Measurements from ENCODE around the gene ELANE.
A peak's percentile ranks its signal among the peaks of the same experiment; 100 is the strongest.

ELANE gene

DNA sequence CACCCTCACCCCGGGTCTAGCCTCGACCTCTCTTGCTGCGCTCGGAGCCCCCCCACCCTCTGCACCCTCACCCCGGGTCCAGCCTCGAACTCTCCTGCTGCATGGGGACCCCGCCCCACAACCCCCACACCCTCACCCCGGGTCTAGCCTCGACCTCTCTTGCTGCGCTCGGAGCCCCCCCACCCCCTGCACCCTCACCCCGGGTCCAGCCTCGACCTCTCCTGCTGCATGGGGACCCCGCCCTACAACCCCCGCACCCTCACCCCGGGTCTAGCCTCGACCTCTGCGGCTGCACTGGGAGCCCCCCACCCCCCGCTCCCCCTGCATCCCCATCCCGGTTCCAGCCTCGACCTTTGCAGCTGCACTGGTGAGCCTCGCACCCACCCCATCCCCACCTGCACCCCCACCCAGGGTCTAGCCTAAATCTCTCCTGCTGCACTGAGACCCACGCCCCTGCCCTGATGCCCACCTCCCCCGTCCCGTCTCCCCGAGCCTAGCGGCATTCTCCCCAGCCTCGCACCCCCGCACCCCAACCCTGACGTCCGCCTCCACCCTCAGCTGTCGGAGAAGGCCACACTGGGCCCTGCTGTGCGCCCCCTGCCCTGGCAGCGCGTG is 9.1 kb downstream of the ELANE start:
- no peak overlapping the region for H3K4me3 ChIP-seq (ENCODE audit: low read depth, low read length)
- TF ChIP-seq, protein P1, sequence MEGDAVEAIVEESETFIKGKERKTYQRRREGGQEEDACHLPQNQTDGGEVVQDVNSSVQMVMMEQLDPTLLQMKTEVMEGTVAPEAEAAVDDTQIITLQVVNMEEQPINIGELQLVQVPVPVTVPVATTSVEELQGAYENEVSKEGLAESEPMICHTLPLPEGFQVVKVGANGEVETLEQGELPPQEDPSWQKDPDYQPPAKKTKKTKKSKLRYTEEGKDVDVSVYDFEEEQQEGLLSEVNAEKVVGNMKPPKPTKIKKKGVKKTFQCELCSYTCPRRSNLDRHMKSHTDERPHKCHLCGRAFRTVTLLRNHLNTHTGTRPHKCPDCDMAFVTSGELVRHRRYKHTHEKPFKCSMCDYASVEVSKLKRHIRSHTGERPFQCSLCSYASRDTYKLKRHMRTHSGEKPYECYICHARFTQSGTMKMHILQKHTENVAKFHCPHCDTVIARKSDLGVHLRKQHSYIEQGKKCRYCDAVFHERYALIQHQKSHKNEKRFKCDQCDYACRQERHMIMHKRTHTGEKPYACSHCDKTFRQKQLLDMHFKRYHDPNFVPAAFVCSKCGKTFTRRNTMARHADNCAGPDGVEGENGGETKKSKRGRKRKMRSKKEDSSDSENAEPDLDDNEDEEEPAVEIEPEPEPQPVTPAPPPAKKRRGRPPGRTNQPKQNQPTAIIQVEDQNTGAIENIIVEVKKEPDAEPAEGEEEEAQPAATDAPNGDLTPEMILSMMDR (IDR thresholded peaks at IDR 0.05; ENCODE audit: low read depth, low read length), result no peak
- no peak for TF ChIP-seq POLR2A (IDR thresholded peaks at IDR 0.05; ENCODE audit: extremely low read depth, insufficient read length)
- no peak for TF ChIP-seq MYC (IDR thresholded peaks at IDR 0.05; ENCODE audit: low read depth, low read length)
- TF ChIP-seq, protein P2, sequence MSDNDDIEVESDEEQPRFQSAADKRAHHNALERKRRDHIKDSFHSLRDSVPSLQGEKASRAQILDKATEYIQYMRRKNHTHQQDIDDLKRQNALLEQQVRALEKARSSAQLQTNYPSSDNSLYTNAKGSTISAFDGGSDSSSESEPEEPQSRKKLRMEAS (IDR thresholded peaks at IDR 0.05; ENCODE audit: low read depth, low read length), result no peak
- no peak for DNase-seq (ENCODE audit: low read depth)

DNA sequence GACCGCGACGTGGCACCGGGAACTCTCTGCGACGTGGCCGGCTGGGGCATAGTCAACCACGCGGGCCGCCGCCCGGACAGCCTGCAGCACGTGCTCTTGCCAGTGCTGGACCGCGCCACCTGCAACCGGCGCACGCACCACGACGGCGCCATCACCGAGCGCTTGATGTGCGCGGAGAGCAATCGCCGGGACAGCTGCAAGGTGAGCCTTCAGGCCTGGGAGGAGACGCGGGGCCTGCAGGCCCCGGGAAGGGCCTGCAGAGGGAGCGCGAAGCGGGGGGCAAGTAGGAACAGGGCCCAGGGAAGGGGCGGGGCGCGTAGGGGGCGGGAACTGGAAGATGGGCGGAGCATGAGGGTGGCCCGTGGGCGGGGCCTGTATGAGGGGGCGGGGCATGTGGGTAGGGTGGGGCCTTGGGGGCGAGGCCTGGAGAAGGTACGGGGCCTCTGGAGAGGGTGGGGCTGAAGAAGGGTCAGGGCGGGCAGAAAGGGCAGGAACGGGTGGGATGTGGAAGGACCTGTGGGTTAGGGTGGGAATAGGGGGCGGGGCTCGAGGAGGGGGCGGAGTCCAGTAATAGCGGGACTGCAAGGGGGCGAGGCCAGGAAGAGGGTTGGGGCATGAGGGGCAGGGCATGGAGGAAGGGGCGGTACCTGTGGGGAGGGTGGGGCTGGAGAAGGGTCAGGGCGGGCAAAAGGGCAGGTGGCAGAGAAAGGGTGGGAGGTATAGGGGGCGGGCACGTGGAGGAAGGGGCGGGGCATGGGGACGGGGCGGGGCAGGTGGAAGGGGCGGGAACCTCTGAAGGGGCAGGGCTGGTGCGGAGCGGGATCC is 9.9 kb downstream of the ELANE start:
- peak; percentile 45 for DNase-seq (ENCODE audit: low read depth)
- TF ChIP-seq POLR2A (IDR thresholded peaks at IDR 0.05; ENCODE audit: extremely low read depth, insufficient read length), result no peak
- TF ChIP-seq, protein P1 (IDR thresholded peaks at IDR 0.05; ENCODE audit: low read depth, low read length), result no peak
- TF ChIP-seq, protein P2 (IDR thresholded peaks at IDR 0.05; ENCODE audit: low read depth, low read length), result no peak
- TF ChIP-seq MYC (IDR thresholded peaks at IDR 0.05; ENCODE audit: low read depth, low read length), result no peak
- no peak overlapping the region for H3K4me3 ChIP-seq (ENCODE audit: low read depth, low read length)

DNA sequence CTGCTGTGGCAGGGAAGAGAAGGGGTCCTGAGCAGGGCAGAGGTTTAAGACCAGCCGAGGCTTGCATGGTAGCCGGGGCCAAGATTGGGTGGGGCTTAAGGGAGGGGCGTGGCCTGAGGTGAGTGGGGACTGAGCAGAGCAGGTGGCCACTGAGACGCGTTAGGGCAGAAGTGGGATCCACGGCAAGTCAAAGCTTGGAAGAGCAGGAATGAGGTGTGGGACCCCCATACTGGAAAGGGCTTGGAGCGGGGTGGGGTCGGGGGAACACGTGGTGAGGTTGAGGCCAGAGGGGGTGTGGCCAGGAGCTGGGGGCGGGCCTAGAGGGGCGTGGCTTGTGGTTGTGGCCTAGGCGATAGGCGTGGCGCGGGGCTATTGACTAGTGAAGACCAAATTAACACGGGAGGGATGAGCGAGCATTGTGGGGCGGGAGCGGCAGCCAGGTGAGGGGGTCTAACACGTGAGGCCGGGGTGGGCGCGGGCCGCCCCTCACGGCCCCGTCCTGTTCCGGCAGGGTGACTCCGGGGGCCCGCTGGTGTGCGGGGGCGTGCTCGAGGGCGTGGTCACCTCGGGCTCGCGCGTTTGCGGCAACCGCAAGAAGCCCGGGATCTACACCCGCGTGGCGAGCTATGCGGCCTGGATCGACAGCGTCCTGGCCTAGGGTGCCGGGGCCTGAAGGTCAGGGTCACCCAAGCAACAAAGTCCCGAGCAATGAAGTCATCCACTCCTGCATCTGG is 10.6 kb downstream of the ELANE start:
- H3K4me3 ChIP-seq (ENCODE audit: low read depth, low read length), result no peak overlapping the region
- no peak for DNase-seq (ENCODE audit: low read depth)
- TF ChIP-seq, protein P2 (IDR thresholded peaks at IDR 0.05; ENCODE audit: low read depth, low read length), result no peak
- TF ChIP-seq, protein P1 (IDR thresholded peaks at IDR 0.05; ENCODE audit: low read depth, low read length), result no peak
- TF ChIP-seq POLR2A (IDR thresholded peaks at IDR 0.05; ENCODE audit: extremely low read depth, insufficient read length), result no peak
- TF ChIP-seq MYC (IDR thresholded peaks at IDR 0.05; ENCODE audit: low read depth, low read length), result no peak

DNA sequence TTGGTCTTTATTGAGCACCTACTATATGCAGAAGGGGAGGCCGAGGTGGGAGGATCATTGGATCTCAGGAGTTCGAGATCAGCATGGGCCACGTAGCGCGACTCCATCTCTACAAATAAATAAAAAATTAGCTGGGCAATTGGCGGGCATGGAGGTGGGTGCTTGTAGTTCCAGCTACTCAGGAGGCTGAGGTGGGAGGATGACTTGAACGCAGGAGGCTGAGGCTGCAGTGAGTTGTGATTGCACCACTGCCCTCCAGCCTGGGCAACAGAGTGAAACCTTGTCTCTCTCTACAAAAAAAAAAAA is 11.2 kb downstream of the ELANE start:
- no peak overlapping the region for H3K4me3 ChIP-seq (ENCODE audit: low read depth, low read length)
- no peak for TF ChIP-seq POLR2A (IDR thresholded peaks at IDR 0.05; ENCODE audit: extremely low read depth, insufficient read length)
- TF ChIP-seq, protein P2 (IDR thresholded peaks at IDR 0.05; ENCODE audit: low read depth, low read length), result no peak
- TF ChIP-seq, protein P1 (IDR thresholded peaks at IDR 0.05; ENCODE audit: low read depth, low read length), result no peak
- no peak for TF ChIP-seq MYC (IDR thresholded peaks at IDR 0.05; ENCODE audit: low read depth, low read length)
- DNase-seq (ENCODE audit: low read depth), result no peak

DNA sequence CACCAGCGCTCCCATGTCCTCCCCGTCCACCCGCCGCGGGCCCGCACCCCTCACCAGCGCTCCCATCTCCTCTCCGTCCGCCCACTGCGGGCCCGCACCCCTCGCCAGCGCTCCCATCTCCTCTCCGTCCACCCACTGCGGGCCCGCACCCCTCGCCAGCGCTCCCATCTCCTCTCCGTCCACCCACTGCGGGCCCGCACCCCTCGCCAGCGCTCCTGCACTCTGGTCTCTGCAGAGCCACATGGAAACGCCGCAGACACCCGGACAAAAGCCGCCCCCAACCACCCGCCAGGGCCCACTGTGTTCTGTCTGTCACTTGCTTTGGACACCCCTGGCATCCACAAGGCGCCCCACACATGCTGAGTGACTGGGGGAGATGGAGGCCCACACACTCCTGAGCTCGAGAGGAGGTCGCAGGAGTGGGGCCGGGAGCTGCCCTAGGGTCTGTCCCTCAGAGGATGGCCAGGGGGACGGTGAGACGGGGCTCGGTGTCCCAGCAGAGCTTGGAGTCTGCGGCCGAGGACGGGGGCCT is 14.7 kb downstream of the ELANE start:
- no peak for TF ChIP-seq POLR2A (IDR thresholded peaks at IDR 0.05; ENCODE audit: extremely low read depth, insufficient read length)
- TF ChIP-seq, protein P2 (IDR thresholded peaks at IDR 0.05; ENCODE audit: low read depth, low read length), result no peak
- TF ChIP-seq MYC (IDR thresholded peaks at IDR 0.05; ENCODE audit: low read depth, low read length), result no peak
- TF ChIP-seq, protein P1 (IDR thresholded peaks at IDR 0.05; ENCODE audit: low read depth, low read length), result no peak

More for the DNA sequence above, 14.7 kb downstream of the ELANE start:
- no peak for DNase-seq (ENCODE audit: low read depth)
- no peak overlapping the region for H3K4me3 ChIP-seq (ENCODE audit: low read depth, low read length)

Measured in NB4 (cell line).